Adrenal gland (tissue), 12 donors: ENCODE data around the gene NFATC2IP. TPM values are rescaled to one million over a fixed set of nuclear protein-coding genes. Genes with fewer than 3 reads are reported as not detected.
"Not testable (repeated sequence)": the region's sequence is repeated elsewhere in the genome, so short reads cannot be mapped to it uniquely, and the experiment has no call there.

Experiments used
- DNase-seq, 7 donors: peaks; one replicate each; pipeline ENCODE4 v3.0.0-alpha.2; 2019 to 2020
- H3K27ac ChIP-seq, 5 donors: fragments of 200-600 bp; sonication (generic) in 4 of 5; 1 replicate in 3 of 5; 2 replicates in 2 of 5; pipeline versions ENCODE4 v1.5.1 to v1.8.0; 2016 to 2020; ENCODE audit warnings: mild to moderate bottlenecking in 1 of 5
- H3K27me3 ChIP-seq: fragments of 200-600 bp; 2 replicates; pipeline ENCODE4 v1.8.0; 2021
- H3K36me3 ChIP-seq, 2 donors: fragments of 200-600 bp; replicated peaks in 1 of 2; 1 replicate in 1 of 2; 2 replicates in 1 of 2; pipeline versions ENCODE4 v1.5.1 to v1.8.0; 2018 to 2022
- H3K4me1 ChIP-seq, 2 donors: fragments of 200-600 bp; replicated peaks in 1 of 2; 1 replicate in 1 of 2; 2 replicates in 1 of 2; pipeline versions ENCODE4 v1.5.1 to v1.8.0; 2018 to 2021
- H3K4me3 ChIP-seq, 4 donors: fragments of 200-600 bp; sonication (generic) in 3 of 4; one replicate each; pipeline ENCODE4 v1.5.1; 2016 to 2018
- H3K9me3 ChIP-seq, 3 donors: fragments of 200-600 bp; sonication (generic) in 1 of 3; replicated peaks in 1 of 3; 1 replicate in 2 of 3; 2 replicates in 1 of 3; pipeline versions ENCODE4 v1.5.1 to v1.8.0; 2016 to 2021
- POLR2A ChIP-seq, 2 donors: fragments of 450-650 bp; IDR thresholded peaks; one replicate each; pipeline ENCODE4 v1.6.1; 2017; ENCODE audit warnings: antibody characterized with exemption in 2 of 2, mild to moderate bottlenecking in 2 of 2, moderate library complexity in 1 of 2
- WGBS, 4 donors: extraction: QIAGEN DNeasy Blood & Tissue Kit in 2 of 4; methylation state at CpG; one replicate each; pipeline versions ENCODE4 v1.1.5 to v1.1.7; 2013 to 2017; 5-methylcytosine and 5-hydroxymethylcytosine counted together
- intact Hi-C, 2 donors: fragments of 100-400 bp; cut with DNase I; formaldehyde crosslinking; loops; one replicate each; pipeline versions ENCODE4 v1.14.1 to v1.15.0; 2022 to 2023
- polyA plus RNA-seq, 3 donors: library from polyadenylated mRNA; stranded (reverse); fragments of 200-250 nt in 2 of 3; fragments of 350-450 nt in 1 of 3; fragmentation: Illumina TruSeq in 1 of 3; extraction: RNeasy Lipid Tissue Mini Kit (QIAGEN cat#74804) in 1 of 3; gene quantifications; one replicate each; pipeline ENCODE4 v1.2.3, GENCODE V29; 2013 to 2014
- total RNA-seq, 9 donors: library from RNA; depleted of rRNA in 4 of 9; stranded (reverse); fragments of >200 nt in 4 of 9; fragments of 120-200 nt in 1 of 9; fragmentation: NEBNext Ultra II Directional in 1 of 9; extraction: Animal tissue kit (Norgen Biotek cat#: 25700) in 1 of 9; gene quantifications; one replicate each; pipeline versions ENCODE4 v1.1.0 to v1.2.4, GENCODE V29; 2013 to 2023
- TF ChIP-seq, protein P1 (sequence below), 6 experiments: fragments of 450-650 bp in 4 of 6; fragments of 200-600 bp in 2 of 6; sonication (generic) in 1 of 6; IDR thresholded peaks; 1 replicate in 5 of 6; 2 replicates in 1 of 6; pipeline versions ENCODE4 v1.5.1 to v1.8.0; 2016 to 2021; ENCODE audit warnings: antibody characterized with exemption in 6 of 6, mild to moderate bottlenecking in 2 of 6, moderate library complexity in 1 of 6
- donor health status: healthy with polysubstance abuse.
- donor health status: Bipolar disorder and iron deficiency.
- donor health status: DM: yes; HTN: yes; CAD: no.
- donor health status: DM: no; HTN: no; CAD: no.
- donor health status: DM: no; HTN: no; CAD: no.
- donor health status: DM: yes; HTN: yes; CAD: no.

The NFATC2IP gene
- total and polyA plus RNA-seq, 12 donors, result 7.7 to 25.2 (median 17.1) TPM

DNA sequence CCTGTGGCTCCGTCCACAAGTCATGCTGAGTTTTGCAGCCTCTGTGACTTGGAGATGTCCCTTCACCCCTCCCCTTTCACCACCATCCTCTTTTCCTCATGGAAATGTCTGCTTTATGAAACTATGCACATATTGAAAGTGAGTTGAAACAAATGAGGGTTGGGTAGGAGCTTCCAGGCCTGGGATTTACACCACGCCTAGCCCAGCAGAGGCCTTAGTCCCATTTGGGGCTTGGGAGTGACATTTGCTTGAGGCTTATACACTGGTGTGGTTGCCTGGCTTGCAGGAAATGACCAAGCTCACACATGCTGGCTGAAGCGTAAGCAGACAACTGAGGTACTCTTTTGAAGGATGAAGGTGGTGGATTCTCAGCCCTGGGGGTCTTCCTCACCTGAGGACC, 13.3 kb downstream of the NFATC2IP start:
- no peak for TF ChIP-seq POLR2A (IDR thresholded peaks at IDR 0.05)
- TF ChIP-seq, protein P1, sequence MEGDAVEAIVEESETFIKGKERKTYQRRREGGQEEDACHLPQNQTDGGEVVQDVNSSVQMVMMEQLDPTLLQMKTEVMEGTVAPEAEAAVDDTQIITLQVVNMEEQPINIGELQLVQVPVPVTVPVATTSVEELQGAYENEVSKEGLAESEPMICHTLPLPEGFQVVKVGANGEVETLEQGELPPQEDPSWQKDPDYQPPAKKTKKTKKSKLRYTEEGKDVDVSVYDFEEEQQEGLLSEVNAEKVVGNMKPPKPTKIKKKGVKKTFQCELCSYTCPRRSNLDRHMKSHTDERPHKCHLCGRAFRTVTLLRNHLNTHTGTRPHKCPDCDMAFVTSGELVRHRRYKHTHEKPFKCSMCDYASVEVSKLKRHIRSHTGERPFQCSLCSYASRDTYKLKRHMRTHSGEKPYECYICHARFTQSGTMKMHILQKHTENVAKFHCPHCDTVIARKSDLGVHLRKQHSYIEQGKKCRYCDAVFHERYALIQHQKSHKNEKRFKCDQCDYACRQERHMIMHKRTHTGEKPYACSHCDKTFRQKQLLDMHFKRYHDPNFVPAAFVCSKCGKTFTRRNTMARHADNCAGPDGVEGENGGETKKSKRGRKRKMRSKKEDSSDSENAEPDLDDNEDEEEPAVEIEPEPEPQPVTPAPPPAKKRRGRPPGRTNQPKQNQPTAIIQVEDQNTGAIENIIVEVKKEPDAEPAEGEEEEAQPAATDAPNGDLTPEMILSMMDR (IDR thresholded peaks at IDR 0.05), result no peak
- Histone ChIP-seq H3K36me3 (peaks cover 0 to 47% of the 10 kb centered on the region in 2 donors), H3K27me3 (no peaks in the 10 kb centered on the region), H3K4me3 (no peak overlapping the region), H3K27ac (no peak overlapping the region), H3K9me3 (no peaks in the 10 kb centered on the region), H3K4me1 (no peaks in the 10 kb centered on the region)
- 84 to 94% (median 94%) methylated on average over 3 of the region's 3 CpGs for WGBS, 4 donors
- intact Hi-C loops, result no loop called here
- DNase-seq, result no peak

DNA sequence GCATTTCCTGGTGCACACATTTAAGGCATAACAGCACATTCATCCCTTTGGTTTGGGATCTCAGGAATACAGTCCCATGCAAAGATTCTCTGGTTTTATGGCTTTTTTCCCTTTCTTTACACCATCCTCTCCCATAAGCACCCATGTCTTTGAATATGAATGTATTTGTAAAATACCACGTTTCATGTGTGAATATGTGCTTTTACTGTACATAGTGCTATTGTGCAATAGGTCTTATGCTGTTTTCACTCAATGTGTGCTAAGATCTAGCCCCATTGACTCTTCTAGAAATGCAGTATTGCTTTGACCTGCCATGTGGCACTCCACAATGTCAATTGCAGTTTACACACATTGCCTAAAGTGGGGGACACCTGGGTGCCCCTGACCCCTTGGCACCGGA, 13.8 kb downstream of the NFATC2IP start:
- intact Hi-C loops, result no loop called here
- Histone ChIP-seq H3K4me3 (no peak overlapping the region), H3K27ac (no peak overlapping the region), H3K36me3 (peaks cover 0 to 45% of the 10 kb centered on the region in 2 donors), H3K27me3 (no peaks in the 10 kb centered on the region), H3K4me1 (no peaks in the 10 kb centered on the region), H3K9me3 (no peaks in the 10 kb centered on the region)
- DNase-seq, result no peak
- WGBS, 4 donors, result 86 to 100% (median 92%) methylated on average over 2 of the region's 2 CpGs
- TF ChIP-seq, protein P1 (IDR thresholded peaks at IDR 0.05), result no peak

DNA sequence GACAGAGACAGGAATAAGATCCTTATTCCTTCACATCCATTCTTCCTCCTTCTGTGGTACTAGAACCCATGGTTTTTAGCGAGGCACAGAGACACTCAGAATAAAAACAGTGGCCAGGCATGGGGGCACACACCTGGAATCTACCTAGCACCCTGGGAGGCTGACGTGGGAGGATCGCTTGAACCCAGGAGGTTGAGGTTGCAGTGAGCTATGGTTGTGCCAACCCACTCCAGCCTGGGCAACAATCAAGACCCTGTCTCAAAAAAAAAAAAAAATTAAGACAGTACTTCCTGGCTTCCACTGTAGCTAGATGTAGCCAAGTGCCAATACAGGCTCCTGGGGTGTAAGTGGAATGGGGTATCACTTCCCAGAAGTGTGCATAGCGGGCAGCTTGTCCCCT, 16.4 kb downstream of the NFATC2IP start:
- Histone ChIP-seq H3K27ac (no peak overlapping the region), H3K9me3 (no peaks in the 10 kb centered on the region), H3K4me3 (no peak overlapping the region), H3K27me3 (no peaks in the 10 kb centered on the region), H3K36me3 (peaks cover 0 to 25% of the 10 kb centered on the region in 2 donors), H3K4me1 (no peaks in the 10 kb centered on the region)
- TF ChIP-seq, protein P1 (IDR thresholded peaks at IDR 0.05), result no peak
- TF ChIP-seq POLR2A (IDR thresholded peaks at IDR 0.05), result no peak
- intact Hi-C loops, result no loop called here
- no peak for DNase-seq
- 90 to 96% (median 94%) methylated on average over 4 of the region's 4 CpGs for WGBS, 4 donors

DNA sequence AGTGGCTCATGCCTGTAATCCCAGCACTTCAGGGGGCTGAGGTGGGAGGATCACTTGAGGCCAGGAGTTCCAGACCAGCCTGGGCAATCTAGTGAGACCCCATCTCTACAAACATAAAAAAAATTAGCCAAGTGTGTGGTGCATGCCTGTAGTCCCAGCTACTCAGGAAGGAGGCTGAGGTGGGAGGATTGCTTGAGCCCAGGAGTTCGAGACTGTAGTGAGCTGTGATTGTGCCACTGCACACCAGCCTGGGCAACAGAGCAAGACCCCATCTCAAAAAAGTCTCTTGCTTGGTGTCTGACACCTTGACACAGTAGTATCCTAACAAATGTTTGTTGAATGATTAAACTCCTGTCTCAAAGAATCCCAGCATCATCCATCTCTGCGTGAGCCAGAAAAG, 19.0 kb downstream of the NFATC2IP start:
- H3K27ac ChIP-seq, intact Hi-C loops, H3K4me1 ChIP-seq, H3K9me3 ChIP-seq, H3K4me3 ChIP-seq, DNase-seq, H3K36me3 ChIP-seq, H3K27me3 ChIP-seq: not testable (repeated sequence)
- 78 to 86% (median 85%) methylated on average over 2 of the region's 2 CpGs for WGBS, 4 donors

DNA sequence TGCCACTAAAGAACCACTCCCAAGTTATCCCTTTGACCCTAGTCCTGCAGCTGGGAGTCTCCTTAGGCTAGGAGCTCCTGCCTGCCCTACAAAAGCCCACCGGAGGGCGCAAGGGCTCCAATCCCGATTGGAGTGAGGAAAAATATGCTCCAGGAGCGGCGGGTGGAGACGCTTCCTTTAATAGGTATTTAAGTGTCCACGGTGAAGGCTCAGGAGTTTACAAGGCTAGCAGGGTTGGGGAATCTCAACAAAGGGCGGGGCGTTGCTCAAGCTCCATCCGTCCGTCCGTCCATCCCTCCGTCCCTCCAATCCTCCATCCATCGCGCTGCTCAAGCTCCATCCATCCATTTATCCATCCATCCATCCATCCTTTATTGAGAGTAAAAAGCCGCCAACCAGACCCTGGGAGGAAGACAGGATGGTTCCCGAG, 23.3 kb downstream of the NFATC2IP start:
- DNase-seq, result peak; percentile 38 to 72 (median 46)
- TF ChIP-seq, protein P1 (IDR thresholded peaks at IDR 0.05), result peak; percentile 34 to 55 (median 39)
- TF ChIP-seq POLR2A (IDR thresholded peaks at IDR 0.05), result no peak
- H3K27me3 ChIP-seq, result no peaks in the 10 kb centered on the region
- peak overlapping the region in 3 of 4 donors; percentile 71 to 96 (median 82) for H3K4me3 ChIP-seq
- H3K9me3 ChIP-seq, result no peaks in the 10 kb centered on the region
- WGBS, 4 donors, result 0 to 1% (median 0%) methylated on average over 12 to 17 of the region's 17 CpGs
- peaks cover 0 to 6% of the 10 kb centered on the region in 2 donors for H3K36me3 ChIP-seq
- H3K4me1 ChIP-seq, result peaks cover 15 to 18% of the 10 kb centered on the region in 2 donors
- intact Hi-C loops, result no loop called here
- H3K27ac ChIP-seq, result peak overlapping the region in 3 of 5 donors; percentile 23 to 75 (median 74)
